ENCODE results near the gene MEP1A. TPM values are rescaled to one million over a fixed set of nuclear protein-coding genes. Genes with fewer than 3 reads are reported as not detected.
"Not testable (repeated sequence)": the region's sequence is repeated elsewhere in the genome, so short reads cannot be mapped to it uniquely, and the experiment has no call there.

Gene MEP1A
- total and polyA plus RNA-seq, 2 donors (not counting 3 experiments of a cell fraction or from before 2014, with no cell fraction given) = not detected

DNA sequence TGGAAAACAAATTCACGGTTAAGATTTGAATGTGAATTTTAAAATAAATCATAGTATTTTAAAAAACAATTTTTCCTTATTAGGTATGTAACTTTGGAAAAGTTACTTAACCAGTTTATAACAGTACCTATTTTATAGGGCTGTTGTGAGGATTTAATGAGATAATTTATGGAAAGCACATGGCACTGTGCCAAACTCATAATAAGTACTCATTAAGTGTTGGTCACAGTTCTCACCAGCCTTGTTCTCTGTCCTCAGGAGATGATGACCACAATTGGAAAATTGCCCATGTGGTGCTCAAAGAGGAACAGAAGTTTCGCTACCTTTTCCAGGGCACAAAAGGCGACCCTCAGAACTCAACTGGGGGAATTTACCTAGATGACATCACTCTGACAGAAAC lies 39.6 kb downstream of the MEP1A start:
- no peaks in the 10 kb centered on the region for H3K4me1 ChIP-seq (ENCODE audit: control insufficient read depth, extremely low read depth, insufficient read depth, low read length)
- TF ChIP-seq MYC (IDR thresholded peaks at IDR 0.05; ENCODE audit: low read depth, low read length) (no peak), FOS (IDR thresholded peaks at IDR 0.05; ENCODE audit: borderline replicate concordance, insufficient read depth, low read length) (no peak), GATA2 (IDR thresholded peaks at IDR 0.05; ENCODE audit: insufficient read depth, insufficient read length, low read depth, low read length) (no peak)
- TF ChIP-seq, protein P1, sequence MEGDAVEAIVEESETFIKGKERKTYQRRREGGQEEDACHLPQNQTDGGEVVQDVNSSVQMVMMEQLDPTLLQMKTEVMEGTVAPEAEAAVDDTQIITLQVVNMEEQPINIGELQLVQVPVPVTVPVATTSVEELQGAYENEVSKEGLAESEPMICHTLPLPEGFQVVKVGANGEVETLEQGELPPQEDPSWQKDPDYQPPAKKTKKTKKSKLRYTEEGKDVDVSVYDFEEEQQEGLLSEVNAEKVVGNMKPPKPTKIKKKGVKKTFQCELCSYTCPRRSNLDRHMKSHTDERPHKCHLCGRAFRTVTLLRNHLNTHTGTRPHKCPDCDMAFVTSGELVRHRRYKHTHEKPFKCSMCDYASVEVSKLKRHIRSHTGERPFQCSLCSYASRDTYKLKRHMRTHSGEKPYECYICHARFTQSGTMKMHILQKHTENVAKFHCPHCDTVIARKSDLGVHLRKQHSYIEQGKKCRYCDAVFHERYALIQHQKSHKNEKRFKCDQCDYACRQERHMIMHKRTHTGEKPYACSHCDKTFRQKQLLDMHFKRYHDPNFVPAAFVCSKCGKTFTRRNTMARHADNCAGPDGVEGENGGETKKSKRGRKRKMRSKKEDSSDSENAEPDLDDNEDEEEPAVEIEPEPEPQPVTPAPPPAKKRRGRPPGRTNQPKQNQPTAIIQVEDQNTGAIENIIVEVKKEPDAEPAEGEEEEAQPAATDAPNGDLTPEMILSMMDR (IDR thresholded peaks at IDR 0.05; ENCODE audit: extremely low read depth in 1 of 2, insufficient read depth in 1 of 2, low read depth in 1 of 2, low read length in 2 of 2) = no peak
- CTCF ChIA-PET = no interaction called here
- H3K9me3 ChIP-seq (replicated peaks; ENCODE audit: control insufficient read depth, insufficient read depth, low read length) = no peaks in the 10 kb centered on the region
- H2AFZ ChIP-seq (ENCODE audit: low read depth, low read length) = no peak overlapping the region
- no TSS peak for BruUV-seq (replicated peaks)
- no peaks in the 10 kb centered on the region for H3K79me2 ChIP-seq (ENCODE audit: control insufficient read depth, insufficient read depth, low read length)
- H3K4me2 ChIP-seq (ENCODE audit: insufficient read depth, low read length) = no peak overlapping the region
- no peaks in the 10 kb centered on the region for H4K20me1 ChIP-seq (replicated peaks; ENCODE audit: control insufficient read depth, extremely low read depth, insufficient read depth, low read length)
- no peaks in the 10 kb centered on the region for H3K36me3 ChIP-seq (ENCODE audit: control insufficient read depth in 2 of 2, extremely low read depth in 1 of 2, insufficient read depth in 2 of 2, low read length in 2 of 2)
- no peak overlapping the region for H3K4me3 ChIP-seq (replicated peaks in 1 of 3; ENCODE audit: insufficient read depth in 1 of 3, low read depth in 1 of 3, low read length in 3 of 3)
- DNase-seq (ENCODE audit: low read depth, low spot score) (no peak), FAIRE-seq (no peak)
- no peak overlapping the region for H3K27ac ChIP-seq (ENCODE audit: insufficient read depth, low read depth, low read length)
- dilution Hi-C loops (cut with MboI; ENCODE audit: extremely low pct_ligation_motif_present, low sequenced_read_pairs) = no loop called here
- H3K9me1 ChIP-seq (replicated peaks; ENCODE audit: control insufficient read depth, extremely low read depth, insufficient read depth, low read length) = no peaks in the 10 kb centered on the region
- intact Hi-C loops (cut with micrococcal nuclease) = no loop called here
- POLR2A ChIA-PET = no interaction called here
- no peak overlapping the region for H3K9ac ChIP-seq (replicated peaks; ENCODE audit: extremely low read depth, insufficient read depth, low read length)
- H3K27me3 ChIP-seq (ENCODE audit: control insufficient read depth in 2 of 2, insufficient read depth in 2 of 2, low read length in 2 of 2) = peaks cover 4 to 5% of the 10 kb centered on the region in 2 experiments

DNA sequence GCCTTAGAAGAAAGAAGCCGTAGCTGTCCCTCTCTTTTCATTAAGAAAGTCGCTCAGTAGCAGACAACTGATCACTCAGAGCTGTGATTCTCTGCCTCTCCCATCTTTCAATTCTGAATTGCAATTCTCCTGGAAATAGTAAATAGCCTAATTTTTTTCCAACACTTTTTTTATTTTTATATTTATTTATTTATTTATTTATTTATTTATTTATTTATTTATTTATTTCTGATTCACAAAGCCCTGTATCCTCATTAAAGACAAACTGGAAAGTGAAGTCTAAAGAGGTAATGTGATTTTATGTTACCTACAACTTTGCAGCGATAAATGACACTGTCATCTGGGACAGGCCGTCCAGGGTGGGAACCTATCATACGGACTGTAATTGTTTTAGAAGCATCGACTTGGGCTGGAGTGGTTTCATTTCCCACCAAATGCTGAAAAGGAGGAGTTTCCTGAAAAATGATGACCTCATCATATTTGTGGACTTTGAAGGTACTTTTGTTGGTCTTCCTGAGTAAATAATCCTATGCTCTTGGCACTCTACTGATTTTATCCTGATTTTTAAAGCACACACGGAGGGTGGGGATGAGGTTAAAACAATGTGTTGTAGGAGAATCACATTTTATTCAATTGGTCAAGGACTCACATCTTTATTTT lies 41.2 kb downstream of the MEP1A start:
- H3K27me3 ChIP-seq (ENCODE audit: control insufficient read depth in 2 of 2, insufficient read depth in 2 of 2, low read length in 2 of 2); H3K9me1 ChIP-seq (replicated peaks; ENCODE audit: control insufficient read depth, extremely low read depth, insufficient read depth, low read length); H3K4me2 ChIP-seq (ENCODE audit: insufficient read depth, low read length); H3K4me3 ChIP-seq (replicated peaks in 1 of 3; ENCODE audit: insufficient read depth in 1 of 3, low read depth in 1 of 3, low read length in 3 of 3); intact Hi-C loops (cut with micrococcal nuclease); FAIRE-seq; H3K9me3 ChIP-seq (replicated peaks; ENCODE audit: control insufficient read depth, insufficient read depth, low read length); POLR2A ChIA-PET; H3K79me2 ChIP-seq (ENCODE audit: control insufficient read depth, insufficient read depth, low read length); H3K27ac ChIP-seq (ENCODE audit: insufficient read depth, low read depth, low read length); H4K20me1 ChIP-seq (replicated peaks; ENCODE audit: control insufficient read depth, extremely low read depth, insufficient read depth, low read length); H3K4me1 ChIP-seq (ENCODE audit: control insufficient read depth, extremely low read depth, insufficient read depth, low read length); DNase-seq (ENCODE audit: low read depth, low spot score); BruUV-seq (replicated peaks); H3K36me3 ChIP-seq (ENCODE audit: control insufficient read depth in 2 of 2, extremely low read depth in 1 of 2, insufficient read depth in 2 of 2, low read length in 2 of 2); dilution Hi-C loops (cut with MboI; ENCODE audit: extremely low pct_ligation_motif_present, low sequenced_read_pairs); H2AFZ ChIP-seq (ENCODE audit: low read depth, low read length); H3K9ac ChIP-seq (replicated peaks; ENCODE audit: extremely low read depth, insufficient read depth, low read length): not testable (repeated sequence)
- CTCF ChIA-PET = interaction anchor here (0.9 kb wide), 1 partner anchor 11 kb away, joined by 4 read pairs; no protein-coding TSS in a partner anchor

DNA sequence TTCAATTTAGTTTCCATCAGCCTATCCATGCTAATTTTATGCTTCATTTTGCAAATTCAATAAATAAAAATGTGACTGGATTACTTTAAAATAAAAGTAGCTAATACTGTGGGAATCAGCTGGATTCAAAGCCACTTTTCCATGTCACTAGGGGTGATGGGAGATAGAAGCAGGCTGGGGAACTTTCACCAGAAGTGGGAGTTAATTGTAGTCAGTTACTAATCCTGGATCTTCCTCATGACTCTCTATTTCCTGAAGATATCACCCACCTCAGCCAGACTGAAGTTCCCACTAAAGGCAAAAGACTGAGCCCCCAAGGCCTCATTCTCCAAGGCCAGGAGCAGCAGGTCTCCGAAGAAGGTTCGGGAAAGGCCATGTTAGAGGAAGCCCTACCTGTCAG lies 41.8 kb downstream of the MEP1A start:
- CTCF ChIA-PET; intact Hi-C loops (cut with micrococcal nuclease); DNase-seq (ENCODE audit: low read depth, low spot score): not testable (repeated sequence)

More for the DNA sequence above, 41.8 kb downstream of the MEP1A start:
- H3K27ac ChIP-seq (ENCODE audit: insufficient read depth, low read depth, low read length); H3K9me1 ChIP-seq (replicated peaks; ENCODE audit: control insufficient read depth, extremely low read depth, insufficient read depth, low read length); H3K27me3 ChIP-seq (ENCODE audit: control insufficient read depth in 2 of 2, insufficient read depth in 2 of 2, low read length in 2 of 2); H3K9me3 ChIP-seq (replicated peaks; ENCODE audit: control insufficient read depth, insufficient read depth, low read length); H3K9ac ChIP-seq (replicated peaks; ENCODE audit: extremely low read depth, insufficient read depth, low read length); H4K20me1 ChIP-seq (replicated peaks; ENCODE audit: control insufficient read depth, extremely low read depth, insufficient read depth, low read length); dilution Hi-C loops (cut with MboI; ENCODE audit: extremely low pct_ligation_motif_present, low sequenced_read_pairs); H3K79me2 ChIP-seq (ENCODE audit: control insufficient read depth, insufficient read depth, low read length); H3K4me3 ChIP-seq (replicated peaks in 1 of 3; ENCODE audit: insufficient read depth in 1 of 3, low read depth in 1 of 3, low read length in 3 of 3); H2AFZ ChIP-seq (ENCODE audit: low read depth, low read length); H3K4me2 ChIP-seq (ENCODE audit: insufficient read depth, low read length); POLR2A ChIA-PET; FAIRE-seq; H3K36me3 ChIP-seq (ENCODE audit: control insufficient read depth in 2 of 2, extremely low read depth in 1 of 2, insufficient read depth in 2 of 2, low read length in 2 of 2); BruUV-seq (replicated peaks); H3K4me1 ChIP-seq (ENCODE audit: control insufficient read depth, extremely low read depth, insufficient read depth, low read length): not testable (repeated sequence)

All from endothelial cell of umbilical vein (primary cell).